CD14-positive monocyte (primary cell): Measurements from ENCODE around the gene TRAPPC4. TPM values are rescaled to one million over a fixed set of nuclear protein-coding genes. Genes with fewer than 3 reads are reported as not detected.

Experiments
- polyA plus RNA-seq, 3 donors: library from polyadenylated mRNA; depleted of rRNA in 1 of 3; unstranded in 2 of 3; stranded (reverse) in 1 of 3; fragments of 300-500 nt in 2 of 3; fragments of >200 nt in 1 of 3; fragmentation: Illumina TruSeq in 2 of 3; gene quantifications; 1 replicate in 2 of 3; 2 replicates in 1 of 3; pipeline ENCODE4 v1.2.3, GENCODE V29; 2012 to 2021
- small RNA-seq: library from RNA; depleted of rRNA; stranded (forward); fragments of <200 nt; gene quantifications from one replicate; pipeline ENCODE3, GENCODE V24; 2012; ENCODE audit warnings: low read depth; ENCODE audit not compliant: insufficient read length

The TRAPPC4 gene
- polyA plus RNA-seq, 3 donors: 46.9 to 54.5 (median 50.0) TPM

Small RNAs within 50 kb of the gene (small RNA-seq; reads per million reads assigned to genes)
- gene AP003392.2: not detected
- gene RF00017: not detected
- gene RF00019: not detected

Other genes with a start within 250 kb of the TRAPPC4 start
- 10 to 100 TPM; 17.8 to 31.9 (median 28.0) TPM for gene DDX6, start 227.6 kb upstream of the TRAPPC4 start, polyA plus RNA-seq
- under 1 TPM; 0.08 to 0.31 (median 0.09) TPM for gene CXCR5, start 134.9 kb upstream of the TRAPPC4 start, polyA plus RNA-seq
- gene BCL9L, start 92.8 kb upstream of the TRAPPC4 start, polyA plus RNA-seq: 1 to 10 TPM in 2 of 3 donors, under 1 TPM in 1; 0.11 to 6.8 (median 1.8) TPM
- gene UPK2, start 62.5 kb upstream of the TRAPPC4 start, polyA plus RNA-seq: not detected
- not detected for gene FOXR1, start 47.0 kb upstream of the TRAPPC4 start, polyA plus RNA-seq
- gene CENATAC, start 20.6 kb upstream of the TRAPPC4 start, polyA plus RNA-seq: 10 to 100 TPM in 1 of 3 donors, 1 to 10 TPM in 2; 2.7 to 47.8 (median 4.1) TPM
- 1,000 to 10,000 TPM; 1,137 to 1,336 (median 1,264) TPM for gene RPS25, start 423 bp upstream of the TRAPPC4 start, polyA plus RNA-seq
- gene SLC37A4, start 12.1 kb downstream of the TRAPPC4 start, polyA plus RNA-seq: 1 to 10 TPM; 5.9 to 8.0 (median 7.2) TPM
- 10 to 100 TPM in 1 of 3 donors, 1 to 10 TPM in 2; 8.4 to 34.9 (median 8.6) TPM for gene HYOU1, start 38.4 kb downstream of the TRAPPC4 start, polyA plus RNA-seq
- 10 to 100 TPM; 28.6 to 56.6 (median 43.3) TPM for gene VPS11, start 49.1 kb downstream of the TRAPPC4 start, polyA plus RNA-seq
- gene HMBS, start 66.1 kb downstream of the TRAPPC4 start, polyA plus RNA-seq: 10 to 100 TPM; 21.1 to 26.4 (median 25.2) TPM
- 10 to 100 TPM; 37.0 to 54.2 (median 39.7) TPM for gene DPAGT1, start 83.1 kb downstream of the TRAPPC4 start, polyA plus RNA-seq
- 10 to 100 TPM in 1 of 3 donors, 1 to 10 TPM in 2; 3.8 to 60.2 (median 6.4) TPM for gene C2CD2L, start 88.6 kb downstream of the TRAPPC4 start, polyA plus RNA-seq
- gene HINFP, start 102.8 kb downstream of the TRAPPC4 start, polyA plus RNA-seq: 10 to 100 TPM in 1 of 3 donors, 1 to 10 TPM in 2; 8.0 to 43.0 (median 8.6) TPM
- under 1 TPM in 1 of 3 donors, not detected in 2; 0.04 TPM for gene ABCG4, start 130.3 kb downstream of the TRAPPC4 start, polyA plus RNA-seq
- gene NLRX1, start 150.0 kb downstream of the TRAPPC4 start, polyA plus RNA-seq: 10 to 100 TPM; 13.7 to 15.5 (median 14.2) TPM
- under 1 TPM in 2 of 3 donors, not detected in 1; 0.09 to 0.47 TPM for gene NHERF4, start 166.7 kb downstream of the TRAPPC4 start, polyA plus RNA-seq
- gene CBL, start 187.6 kb downstream of the TRAPPC4 start, polyA plus RNA-seq: 10 to 100 TPM in 2 of 3 donors, 1 to 10 TPM in 1; 7.6 to 24.0 (median 23.1) TPM